SJCRH30 (cell line): ENCODE measurements around the gene CTSO. TPM values are rescaled to one million over a fixed set of nuclear protein-coding genes. Genes with fewer than 3 reads are reported as not detected.
"Not testable (repeated sequence)": the region's sequence is repeated elsewhere in the genome, so short reads cannot be mapped to it uniquely, and the experiment has no call there.

Experiments
- DNase-seq, 2 experiments: peaks; one replicate each; pipeline ENCODE4 v3.0.0-alpha.2; 2015 to 2020
- H3K27ac ChIP-seq: fragments of 250-450 bp; sonication (Bioruptor Pico); 2 replicates; pipeline ENCODE4 v1.5.1; 2020; ENCODE audit warnings: mild to moderate bottlenecking, moderate library complexity
- H3K27me3 ChIP-seq: fragments of 250-450 bp; sonication (Bioruptor Pico); 2 replicates; pipeline ENCODE4 v1.5.1; 2020; ENCODE audit warnings: mild to moderate bottlenecking, moderate library complexity
- H3K36me3 ChIP-seq: fragments of 250-450 bp; sonication (Bioruptor Pico); 2 replicates; pipeline ENCODE4 v1.5.1; 2020; ENCODE audit warnings: mild to moderate bottlenecking, moderate library complexity
- H3K4me1 ChIP-seq: fragments of 250-450 bp; sonication (Bioruptor Pico); 2 replicates; pipeline ENCODE4 v1.5.1; 2020; ENCODE audit warnings: mild to moderate bottlenecking, moderate library complexity
- H3K4me3 ChIP-seq: fragments of 250-450 bp; sonication (Bioruptor Pico); 2 replicates; pipeline ENCODE4 v1.5.1; 2020; ENCODE audit warnings: mild to moderate bottlenecking, moderate library complexity
- H3K9me3 ChIP-seq: fragments of 250-450 bp; sonication (Bioruptor Pico); replicated peaks from 2 replicates; pipeline ENCODE4 v1.5.1; 2020; ENCODE audit warnings: mild to moderate bottlenecking, moderate library complexity
- total RNA-seq: library from RNA; depleted of rRNA; stranded (reverse); fragments of >200 nt; shearing (Covaris generic); gene quantifications from 2 replicates; pipeline ENCODE4 v1.2.3, GENCODE V29; 2014

The CTSO gene
- total RNA-seq, 1 experiment from 2014 or later, result 0.14 TPM

DNA sequence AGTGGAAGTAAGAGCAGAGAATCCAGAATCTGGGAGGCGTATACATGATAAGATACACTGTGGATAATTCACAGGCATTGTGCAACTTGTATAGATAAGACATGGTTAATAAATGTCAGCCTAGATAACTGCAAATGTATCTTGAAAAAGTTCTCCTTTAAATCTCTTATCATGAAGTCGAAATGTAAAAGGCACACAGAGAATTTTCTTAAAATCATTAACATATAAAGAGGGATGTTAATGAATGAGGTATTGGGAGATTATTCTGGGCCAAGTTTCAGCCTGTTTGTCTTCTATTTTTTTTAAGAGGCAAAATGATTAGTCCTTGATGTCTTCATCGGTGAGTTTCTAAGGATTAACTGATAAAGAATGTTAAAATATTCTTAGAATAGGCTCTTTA, 49.3 kb downstream of the CTSO start:
- no peak overlapping the region for H3K27ac ChIP-seq
- no peak overlapping the region for H3K4me3 ChIP-seq
- H3K4me1 ChIP-seq, result peaks cover 17% of the 10 kb centered on the region
- H3K36me3 ChIP-seq, result no peaks in the 10 kb centered on the region
- no peaks in the 10 kb centered on the region for H3K9me3 ChIP-seq
- H3K27me3 ChIP-seq, result no peaks in the 10 kb centered on the region
- DNase-seq, result no peak

DNA sequence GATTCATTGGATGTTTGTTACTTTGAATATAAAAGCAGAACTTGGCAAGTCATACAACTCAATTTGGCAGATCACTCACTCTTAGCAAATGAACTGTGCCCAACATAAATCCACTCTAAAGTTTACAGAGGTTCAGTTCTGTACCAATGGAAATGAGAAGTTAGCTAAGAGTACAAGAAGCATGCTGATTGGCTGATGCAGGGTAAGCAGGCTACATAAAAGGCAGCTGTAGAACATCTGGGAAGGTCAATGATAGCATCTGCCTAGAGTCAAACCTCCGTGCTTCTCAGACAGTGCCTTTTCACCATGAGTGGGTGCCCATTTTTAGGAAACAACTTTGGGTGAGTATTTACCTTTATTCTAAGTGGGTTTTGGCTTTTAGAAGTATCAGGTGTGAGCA, 50.2 kb downstream of the CTSO start, which contains the start of gene TDO2:
TSS of gene TDO2 (plus strand) at position 244 of the 400 bp plus-strand sequence. CDS start at position 307, 63 bp downstream.
- no peak within 1 kb of the TSS for H3K27ac ChIP-seq
- H3K4me3 ChIP-seq, result no peak within 1 kb of the TSS
- H3K36me3 ChIP-seq, result no peaks in the 10 kb centered on the region
- H3K4me1 ChIP-seq, result peaks cover 17% of the 10 kb centered on the region
- no peak for DNase-seq
- no peaks in the 10 kb centered on the region for H3K27me3 ChIP-seq
- no peaks in the 10 kb centered on the region for H3K9me3 ChIP-seq

DNA sequence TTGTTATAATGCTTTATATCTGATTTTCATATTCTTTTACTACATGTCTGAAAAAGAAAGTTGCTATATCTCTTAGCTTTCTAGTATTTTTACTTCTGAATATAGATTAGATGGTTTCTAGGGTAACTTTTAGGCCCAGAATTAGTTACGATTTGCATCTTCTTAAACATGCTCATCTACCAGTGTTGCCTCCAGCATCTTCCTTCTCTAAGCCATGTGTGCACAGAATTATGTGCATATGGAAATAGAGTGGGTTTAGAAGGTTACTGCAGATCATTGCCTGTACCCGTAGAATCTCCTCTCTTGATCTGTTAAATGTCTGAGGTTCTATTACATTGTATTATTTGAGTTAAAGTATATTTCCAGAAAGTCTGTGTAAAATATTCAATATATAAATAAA, 52.7 kb downstream of the CTSO start:
- Histone ChIP-seq H3K4me1 (peaks cover 3% of the 10 kb centered on the region), H3K27me3 (no peaks in the 10 kb centered on the region), H3K9me3 (no peaks in the 10 kb centered on the region), H3K36me3 (no peaks in the 10 kb centered on the region), H3K4me3 (no peak overlapping the region), H3K27ac (no peak overlapping the region)
- no peak for DNase-seq

DNA sequence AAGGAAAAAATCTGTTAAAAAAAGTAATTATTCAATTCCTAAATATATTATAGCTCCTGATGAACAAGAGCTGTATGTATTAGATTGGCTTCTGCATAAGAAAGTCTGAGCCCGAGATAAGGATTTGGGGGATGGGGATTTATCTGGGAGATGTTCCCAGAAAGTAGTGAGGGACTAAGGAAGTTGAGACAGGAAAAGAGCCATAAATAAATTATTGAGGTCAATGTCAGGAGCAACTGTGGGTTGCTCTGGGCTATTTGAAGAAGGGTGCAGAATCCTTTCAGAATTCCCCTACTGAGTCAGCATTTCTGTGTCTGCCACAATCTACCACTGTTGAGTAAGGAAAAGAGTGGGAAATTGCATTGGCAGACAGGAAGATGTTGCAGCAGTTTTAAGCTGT, 53.3 kb downstream of the CTSO start:
- Histone ChIP-seq H3K36me3 (no peaks in the 10 kb centered on the region), H3K27me3 (no peaks in the 10 kb centered on the region), H3K4me3 (no peak overlapping the region), H3K4me1 (peaks cover 3% of the 10 kb centered on the region), H3K9me3 (no peaks in the 10 kb centered on the region), H3K27ac (peak overlapping the region; percentile 11; the same call in 1 of the 2 replicates)
- peak in 1 of 2 experiments; percentile 29 for DNase-seq

DNA sequence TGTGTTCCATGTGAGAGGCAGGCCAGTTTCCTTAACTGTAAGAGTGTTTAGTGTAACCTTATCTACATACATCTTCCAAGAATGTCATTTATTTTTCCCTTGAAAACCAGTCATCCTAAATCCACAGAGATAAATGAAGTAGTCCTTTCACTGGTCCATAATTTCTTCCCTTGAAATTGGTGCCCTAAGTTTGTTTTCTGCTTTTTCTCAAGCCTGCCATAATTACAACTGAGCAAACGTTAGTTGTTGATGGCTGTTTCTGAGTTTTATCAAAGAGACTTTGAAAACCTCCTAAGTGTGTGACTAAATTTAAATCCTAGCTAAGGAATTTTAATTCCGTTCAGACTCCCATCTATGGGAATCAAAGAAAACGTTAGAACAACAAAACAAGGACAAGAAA, 53.8 kb downstream of the CTSO start:
- Histone ChIP-seq H3K27me3 (no peaks in the 10 kb centered on the region), H3K4me3 (no peak overlapping the region), H3K36me3 (no peaks in the 10 kb centered on the region), H3K27ac (peak overlapping the region; percentile 11; the same call in 1 of the 2 replicates), H3K9me3 (no peaks in the 10 kb centered on the region), H3K4me1 (peaks cover 3% of the 10 kb centered on the region)
- DNase-seq, result peak in 1 of 2 experiments; percentile 4

DNA sequence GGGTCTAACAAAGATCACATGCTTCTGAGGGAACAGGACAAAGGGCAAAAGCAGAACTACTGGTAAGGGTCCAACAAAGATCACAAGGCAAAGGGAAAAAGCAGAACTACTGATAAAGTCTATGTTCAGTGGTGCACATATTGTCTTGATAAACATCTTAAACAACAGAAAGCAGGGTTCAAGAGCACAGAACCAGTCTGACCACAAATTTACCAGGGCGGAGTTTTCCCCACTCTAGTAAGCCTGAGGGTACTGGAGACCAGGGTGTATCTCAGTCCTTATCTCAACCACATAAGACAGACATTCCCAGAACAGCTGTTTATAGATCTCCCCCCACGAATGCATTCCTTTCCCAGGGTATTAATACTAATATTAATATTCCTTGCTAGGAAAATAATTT, 55.3 kb downstream of the CTSO start:
- H3K4me1 ChIP-seq, H3K27ac ChIP-seq, H3K4me3 ChIP-seq, H3K9me3 ChIP-seq, H3K27me3 ChIP-seq, H3K36me3 ChIP-seq, DNase-seq: not testable (repeated sequence)

DNA sequence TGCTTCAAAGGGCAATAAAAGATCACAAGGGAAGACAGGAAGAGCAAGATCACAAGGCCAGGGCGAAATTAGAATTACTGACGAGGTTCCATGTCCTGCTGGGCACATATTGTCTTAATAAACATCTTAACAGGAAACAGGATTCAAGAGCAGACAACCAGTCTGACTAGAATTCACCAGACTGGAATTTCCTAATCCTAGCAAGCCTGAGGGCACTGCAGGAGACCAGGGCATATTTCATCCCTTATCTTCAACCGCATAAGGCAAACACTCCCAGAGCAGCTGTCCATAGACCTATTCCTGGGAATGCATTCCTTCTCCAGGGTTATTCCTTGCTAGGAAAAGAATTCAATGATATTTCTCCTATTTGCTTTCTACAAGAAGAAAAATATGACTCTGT, 62.6 kb downstream of the CTSO start:
- H3K9me3 ChIP-seq, result peaks cover 4% of the 10 kb centered on the region; the same call in 1 of the 2 replicates
- no peak overlapping the region for H3K4me3 ChIP-seq
- H3K27ac ChIP-seq, result peak overlapping the region; percentile 17; the same call in 1 of the 2 replicates
- H3K4me1 ChIP-seq, result no peaks in the 10 kb centered on the region
- H3K27me3 ChIP-seq, result no peaks in the 10 kb centered on the region
- DNase-seq, result peak; percentile 2 to 15
- no peaks in the 10 kb centered on the region for H3K36me3 ChIP-seq

DNA sequence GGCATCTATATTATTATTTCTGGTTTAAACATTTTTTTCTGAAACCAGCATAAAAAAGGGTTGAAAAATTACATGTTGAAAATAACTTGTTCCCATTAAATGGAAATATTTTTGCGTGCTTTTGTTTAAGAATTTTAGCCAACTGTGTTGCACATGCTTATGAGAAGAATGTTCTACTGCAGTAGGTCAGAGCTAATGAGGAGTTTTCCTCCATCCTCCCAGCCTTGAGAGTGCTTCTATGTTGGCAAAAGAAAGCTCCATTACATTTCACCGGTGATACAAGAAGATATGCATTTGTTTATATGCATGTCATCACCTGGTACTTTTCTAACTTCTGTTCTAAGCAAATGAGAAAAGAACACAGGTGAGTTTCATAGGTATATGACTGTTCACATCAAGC, 63.7 kb downstream of the CTSO start:
- no peaks in the 10 kb centered on the region for H3K4me1 ChIP-seq
- no peaks in the 10 kb centered on the region for H3K36me3 ChIP-seq
- DNase-seq, result no peak
- no peaks in the 10 kb centered on the region for H3K27me3 ChIP-seq
- no peak overlapping the region for H3K27ac ChIP-seq
- H3K9me3 ChIP-seq, result peaks cover 4% of the 10 kb centered on the region; the same call in 1 of the 2 replicates
- no peak overlapping the region for H3K4me3 ChIP-seq

DNA sequence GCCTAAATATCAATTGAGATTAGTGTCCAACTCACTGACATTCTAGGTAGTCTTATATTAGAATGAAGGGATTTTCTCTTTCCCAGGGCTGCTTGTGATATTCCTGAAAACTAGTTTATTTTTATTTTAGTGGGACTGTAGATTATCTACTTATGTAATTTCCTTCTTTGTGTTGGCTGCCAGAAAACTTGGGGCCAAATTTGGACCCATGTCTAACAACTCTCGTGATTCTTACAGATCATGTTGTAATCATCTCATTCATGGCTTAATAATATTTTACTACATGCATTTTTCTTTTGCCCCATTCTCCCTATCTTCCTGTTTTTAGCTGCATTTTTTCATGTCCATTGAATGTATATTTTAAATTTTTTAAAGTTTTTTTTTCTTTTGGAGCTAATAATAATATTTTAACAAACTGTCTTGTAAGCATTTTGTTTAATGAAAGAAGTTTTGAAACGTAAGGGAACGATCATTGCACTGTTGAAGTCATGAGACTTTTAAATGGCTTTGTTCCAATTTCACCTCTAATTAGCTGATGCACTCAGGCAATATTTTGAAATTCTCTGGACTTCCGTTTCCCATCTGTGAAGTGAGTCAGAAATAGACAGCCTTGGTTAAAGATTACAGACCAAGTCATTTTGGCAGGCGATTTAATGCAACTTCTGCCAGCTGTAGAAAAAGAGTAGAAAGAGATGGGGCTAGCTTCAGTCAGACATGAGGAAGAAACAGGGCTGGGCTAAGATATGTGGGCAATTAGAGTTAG, 64.5 kb downstream of the CTSO start:
- Histone ChIP-seq H3K4me3 (no peak overlapping the region), H3K36me3 (no peaks in the 10 kb centered on the region), H3K9me3 (peaks cover 4% of the 10 kb centered on the region; the same call in 1 of the 2 replicates), H3K27ac (no peak overlapping the region), H3K27me3 (no peaks in the 10 kb centered on the region), H3K4me1 (no peaks in the 10 kb centered on the region)
- no peak for DNase-seq

DNA sequence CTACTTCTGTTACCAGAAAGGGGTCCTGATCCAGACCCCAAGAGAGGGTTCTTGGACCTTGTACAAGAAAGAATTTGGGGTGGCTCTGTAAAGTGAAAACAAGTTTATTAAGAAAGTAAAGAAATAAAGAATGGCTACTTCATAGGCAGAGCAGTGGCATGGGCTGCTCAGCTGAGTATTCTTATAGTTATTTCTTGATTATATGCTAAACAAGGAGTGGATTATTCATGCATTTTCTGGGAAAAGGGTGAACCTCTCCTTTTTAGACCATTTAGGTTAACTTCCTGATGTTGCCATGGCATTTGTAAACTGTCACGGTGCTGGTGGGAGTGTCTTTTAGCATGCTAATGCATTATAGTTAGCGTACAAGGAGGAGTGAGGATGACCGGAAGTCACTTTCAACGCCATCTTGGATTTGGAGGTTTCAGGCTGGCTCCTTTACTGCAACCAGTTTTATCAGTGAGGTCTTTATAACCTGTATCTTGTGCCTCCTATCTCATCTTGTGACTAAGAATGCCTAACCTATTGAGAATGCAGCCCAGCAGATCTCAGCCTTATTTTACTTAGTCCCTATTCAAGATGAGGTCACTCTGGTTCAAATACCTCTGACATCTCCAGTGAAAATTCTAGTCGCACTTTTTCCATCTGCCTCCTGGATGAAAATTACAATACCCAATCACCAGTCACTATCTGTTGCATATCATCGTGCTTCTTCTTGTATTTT, 65.7 kb downstream of the CTSO start:
- no peak overlapping the region for H3K4me3 ChIP-seq
- H3K9me3 ChIP-seq, result peaks cover 4% of the 10 kb centered on the region; the same call in 1 of the 2 replicates
- no peak overlapping the region for H3K27ac ChIP-seq
- H3K4me1 ChIP-seq, result no peaks in the 10 kb centered on the region
- H3K36me3 ChIP-seq, result no peaks in the 10 kb centered on the region
- no peaks in the 10 kb centered on the region for H3K27me3 ChIP-seq
- no peak for DNase-seq

DNA sequence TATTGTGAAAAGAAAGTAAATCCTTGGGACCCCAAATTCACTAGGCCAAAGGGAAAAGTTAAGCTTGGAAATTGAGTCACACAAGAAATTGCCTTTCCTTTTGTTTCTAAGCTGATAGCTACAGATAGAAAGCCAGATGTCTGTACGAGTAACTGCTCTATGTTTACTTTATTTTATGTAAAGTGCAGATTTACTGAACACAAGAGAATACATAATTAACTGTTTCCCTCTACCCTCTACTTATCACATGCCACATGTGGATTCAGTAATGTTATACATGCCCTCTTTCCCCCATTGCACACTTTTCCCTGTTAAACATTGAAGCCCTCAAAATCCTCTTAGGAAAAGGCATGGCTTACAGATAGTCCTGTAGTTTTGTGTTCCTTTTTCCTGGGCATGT, 66.6 kb downstream of the CTSO start:
- no peaks in the 10 kb centered on the region for H3K4me1 ChIP-seq
- H3K36me3 ChIP-seq, result no peaks in the 10 kb centered on the region
- H3K4me3 ChIP-seq, result no peak overlapping the region
- H3K27ac ChIP-seq, result no peak overlapping the region
- no peak for DNase-seq
- no peaks in the 10 kb centered on the region for H3K27me3 ChIP-seq
- peaks cover 4% of the 10 kb centered on the region; the same call in 1 of the 2 replicates for H3K9me3 ChIP-seq

DNA sequence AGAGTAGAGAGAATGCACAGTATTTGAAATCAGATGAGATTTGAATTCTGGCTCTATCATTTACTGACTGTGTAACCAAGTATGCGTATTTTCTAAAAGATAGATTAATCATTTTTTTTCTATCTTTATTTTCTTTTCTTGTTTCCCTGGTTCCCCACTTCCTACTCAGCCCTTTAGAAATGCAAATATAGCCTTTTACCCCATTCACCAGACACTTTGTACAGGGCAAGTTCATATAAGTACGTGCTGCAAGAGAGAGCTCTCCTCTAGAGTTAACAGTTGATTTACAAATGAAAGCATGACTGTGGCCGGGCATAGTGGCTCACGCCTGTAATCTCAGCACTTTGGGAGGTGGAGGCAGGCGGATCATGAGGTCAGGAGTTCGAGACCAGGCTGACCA, 68.0 kb downstream of the CTSO start:
- no peaks in the 10 kb centered on the region for H3K4me1 ChIP-seq
- H3K9me3 ChIP-seq, result peaks cover 4% of the 10 kb centered on the region; the same call in 1 of the 2 replicates
- no peaks in the 10 kb centered on the region for H3K27me3 ChIP-seq
- H3K4me3 ChIP-seq, result no peak overlapping the region
- no peaks in the 10 kb centered on the region for H3K36me3 ChIP-seq
- DNase-seq, result no peak
- no peak overlapping the region for H3K27ac ChIP-seq

DNA sequence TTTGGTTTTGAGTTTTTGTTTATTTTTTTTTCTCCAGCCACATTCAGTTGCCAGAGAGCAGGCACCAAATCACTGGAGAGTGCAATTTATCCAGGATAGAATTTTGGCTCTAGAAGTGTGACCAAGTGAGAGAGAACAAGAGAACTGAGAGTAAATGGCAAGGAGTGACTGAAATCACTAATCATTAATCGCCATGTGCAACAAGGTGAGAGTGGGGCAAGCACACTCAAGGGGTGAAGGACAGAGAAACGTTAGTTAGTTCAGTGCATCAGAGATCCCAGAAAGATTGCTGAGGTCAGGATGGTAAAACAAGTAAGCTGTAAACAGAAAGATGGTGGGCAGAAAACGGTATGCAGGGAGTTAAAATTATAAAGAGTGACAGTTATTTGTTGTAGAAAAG, 69.8 kb downstream of the CTSO start:
- Histone ChIP-seq H3K36me3 (no peaks in the 10 kb centered on the region), H3K9me3 (no peaks in the 10 kb centered on the region), H3K4me3 (no peak overlapping the region), H3K4me1 (no peaks in the 10 kb centered on the region), H3K27ac (no peak overlapping the region), H3K27me3 (no peaks in the 10 kb centered on the region)
- no peak for DNase-seq

DNA sequence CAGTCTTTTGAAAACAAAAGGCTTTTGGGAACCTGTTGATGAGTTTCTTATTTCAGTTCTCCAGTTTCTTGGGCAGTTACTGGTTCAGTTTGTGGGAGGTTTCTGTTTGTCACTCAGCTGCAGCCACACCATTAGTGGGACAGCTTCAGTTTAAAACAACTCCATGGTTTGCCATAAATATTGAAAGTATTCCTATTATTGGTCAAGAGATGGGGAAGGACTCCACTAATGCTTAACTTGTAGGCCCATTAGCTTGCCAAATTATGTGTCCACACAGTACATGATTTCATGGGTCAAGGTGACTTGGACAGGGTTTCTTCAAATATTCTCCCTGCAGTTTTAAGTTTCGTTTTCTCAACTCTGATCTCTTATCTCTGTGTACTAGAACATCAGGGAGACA, 72.1 kb downstream of the CTSO start:
- H3K4me1 ChIP-seq, result no peaks in the 10 kb centered on the region
- no peak overlapping the region for H3K4me3 ChIP-seq
- no peaks in the 10 kb centered on the region for H3K27me3 ChIP-seq
- no peak overlapping the region for H3K27ac ChIP-seq
- DNase-seq, result no peak
- H3K9me3 ChIP-seq, result no peaks in the 10 kb centered on the region
- no peaks in the 10 kb centered on the region for H3K36me3 ChIP-seq

DNA sequence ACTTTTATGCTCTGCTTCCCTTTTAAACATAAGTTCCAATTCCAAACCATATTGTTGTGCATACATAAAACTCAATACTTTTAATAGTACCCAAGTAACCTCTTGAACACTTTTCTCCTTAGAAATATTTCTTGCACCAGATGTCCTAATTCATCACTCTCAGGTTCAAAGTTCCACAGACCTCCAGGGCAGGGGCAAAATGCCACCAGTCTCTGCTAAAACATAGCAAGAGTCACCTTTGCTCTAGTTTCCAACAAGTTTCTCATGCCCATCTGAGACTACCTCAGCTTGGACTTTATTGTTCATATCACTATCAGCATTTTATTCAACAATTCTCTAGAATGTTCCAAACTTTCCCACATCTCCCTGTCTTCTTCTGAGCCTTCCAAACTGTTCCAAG, 73.9 kb downstream of the CTSO start:
- no peak overlapping the region for H3K4me3 ChIP-seq
- no peaks in the 10 kb centered on the region for H3K36me3 ChIP-seq
- H3K4me1 ChIP-seq, result no peaks in the 10 kb centered on the region
- DNase-seq, result no peak
- no peaks in the 10 kb centered on the region for H3K27me3 ChIP-seq
- H3K9me3 ChIP-seq, result no peaks in the 10 kb centered on the region
- H3K27ac ChIP-seq, result no peak overlapping the region
